PC-9 (cell line): ENCODE measurements around the gene SPATA20.

ENCODE experiments used
- CTCF ChIP-seq: fragments of 200-600 bp; sonication (generic); conservative IDR thresholded peaks from 2 replicates; pipeline ENCODE4 v1.6.1; 2017; ENCODE audit warnings: mixed run types, antibody characterized with exemption, mild to moderate bottlenecking, moderate library complexity
- EZH2 ChIP-seq: fragments of 200-600 bp; sonication (generic); IDR thresholded peaks from 2 replicates; pipeline ENCODE4 v1.8.0; 2017; ENCODE audit warnings: antibody characterized with exemption, low read depth

GRCh38 chr17:50546701-50547034 is 306 bp upstream of the SPATA20 start:
- TF ChIP-seq CTCF (no peak), EZH2 (no peak)
